GM21576 (cell line): Measurements from ENCODE around the gene ANKRD61.
"Not testable (repeated sequence)": the region's sequence is repeated elsewhere in the genome, so short reads cannot be mapped to it uniquely, and the experiment has no call there.

Source experiments
- ATAC-seq: cut with Tn5 transposase; IDR thresholded peaks from one replicate; pipeline ENCODE4 v1.9.1; 2021; ENCODE audit warnings: mild to moderate bottlenecking, moderate library complexity; ENCODE audit not compliant: unreplicated experiment

ANKRD61 gene

DNA sequence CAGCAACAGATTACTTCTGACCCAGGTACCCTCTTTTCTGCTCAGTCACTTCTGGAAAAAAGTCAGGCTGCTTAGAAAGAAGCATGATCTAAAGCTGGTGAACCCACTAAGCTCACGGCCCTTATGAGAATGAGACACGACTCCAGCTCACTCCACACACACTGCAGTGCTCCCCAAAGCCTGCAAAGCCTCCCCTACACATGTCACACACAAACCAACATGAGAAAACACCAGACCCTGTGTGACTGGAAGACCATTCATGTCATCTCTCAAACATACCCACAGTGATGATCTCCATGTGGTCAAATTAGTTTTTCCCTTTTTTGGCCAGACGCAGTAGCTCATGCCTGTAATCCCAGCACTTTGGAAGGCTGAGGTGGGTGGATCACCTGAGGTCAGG, 391 bp downstream of the ANKRD61 start:
- no peak for ATAC-seq

GRCh38 chr7:6032167-6032566, 991 bp downstream of the ANKRD61 start:
- ATAC-seq = no peak

GRCh38 chr7:6032641-6033040, 1.5 kb downstream of the ANKRD61 start:
- no peak for ATAC-seq

- ATAC-seq = no peak
These were observed 4.0 kb downstream of the ANKRD61 start for GRCh38 chr7:6035165-6035564.

DNA sequence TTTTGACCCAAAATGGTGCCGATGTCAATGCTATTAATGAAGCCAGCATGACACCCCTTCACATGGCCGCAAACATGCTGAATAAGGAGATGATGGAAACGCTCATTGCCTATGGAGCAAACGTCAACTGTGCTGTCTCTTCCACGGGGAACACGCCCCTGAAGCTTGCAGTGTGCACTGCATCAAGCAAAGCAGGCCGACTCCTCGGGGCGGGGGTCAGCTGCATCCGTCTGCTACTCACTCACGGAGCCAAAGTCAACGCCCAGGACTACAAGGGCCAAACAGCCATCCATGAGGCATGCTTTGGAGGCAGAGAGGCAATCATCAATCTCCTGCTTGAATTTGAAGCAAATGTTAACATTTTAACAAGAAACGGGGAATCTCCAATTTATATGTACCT, 4.5 kb downstream of the ANKRD61 start:
- ATAC-seq = no peak

DNA sequence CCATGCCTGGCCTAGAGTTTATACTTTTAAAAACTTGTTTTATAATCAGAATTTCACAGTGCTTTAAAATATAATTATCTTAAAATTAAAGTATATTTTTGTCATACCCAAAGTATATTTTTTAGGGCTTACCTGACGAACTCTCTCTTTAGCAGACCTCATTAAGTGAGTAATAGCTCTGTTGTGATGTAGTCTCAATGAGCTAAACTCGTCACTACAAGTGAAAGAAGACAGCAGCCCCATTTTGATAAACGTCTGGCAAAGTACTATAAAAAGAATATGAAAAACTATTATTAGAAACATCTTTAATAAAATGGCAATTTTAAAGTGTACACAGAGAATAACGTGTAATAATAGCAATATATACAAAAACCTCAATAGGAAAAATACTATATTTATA, 18.6 kb downstream of the ANKRD61 start:
- no peak for ATAC-seq

DNA sequence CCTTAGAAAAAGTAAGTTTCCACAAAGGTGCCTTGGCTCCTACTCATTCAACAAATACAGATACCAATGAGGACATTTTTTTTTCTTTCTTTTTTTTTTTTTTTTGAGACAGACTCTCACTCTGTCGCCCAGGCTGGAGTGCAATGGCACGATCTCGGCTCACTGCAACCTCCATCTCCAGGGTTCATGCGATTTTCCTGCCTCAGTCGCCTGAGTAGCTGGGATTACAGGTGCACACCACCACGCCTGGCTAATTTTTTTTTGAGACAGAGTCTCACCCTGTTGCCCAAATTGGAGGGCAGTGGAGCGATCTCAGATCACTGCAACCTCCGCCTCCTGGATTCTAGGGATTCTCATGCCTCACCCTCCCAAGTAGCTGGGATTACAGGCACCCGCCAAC, 20.0 kb downstream of the ANKRD61 start:
- ATAC-seq = not testable (repeated sequence)

DNA sequence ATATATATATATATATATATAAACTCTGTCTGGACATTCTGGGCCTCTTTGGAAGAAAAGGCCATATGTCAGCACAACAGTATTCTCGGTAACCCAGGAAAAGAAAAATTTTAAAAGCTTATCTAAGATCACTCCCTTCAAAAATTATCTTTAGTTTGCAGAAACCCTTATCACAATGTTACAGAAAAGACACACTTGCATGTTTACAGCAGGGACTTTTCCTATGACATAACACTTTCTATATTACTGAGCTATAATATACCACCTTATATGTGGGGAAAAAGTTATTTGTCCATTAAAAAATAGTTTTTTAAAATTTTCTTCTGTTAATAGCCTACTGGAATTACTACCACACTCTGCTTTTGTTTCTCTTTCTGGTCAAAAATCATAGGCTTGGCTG, 25.4 kb downstream of the ANKRD61 start:
- ATAC-seq = no peak

DNA sequence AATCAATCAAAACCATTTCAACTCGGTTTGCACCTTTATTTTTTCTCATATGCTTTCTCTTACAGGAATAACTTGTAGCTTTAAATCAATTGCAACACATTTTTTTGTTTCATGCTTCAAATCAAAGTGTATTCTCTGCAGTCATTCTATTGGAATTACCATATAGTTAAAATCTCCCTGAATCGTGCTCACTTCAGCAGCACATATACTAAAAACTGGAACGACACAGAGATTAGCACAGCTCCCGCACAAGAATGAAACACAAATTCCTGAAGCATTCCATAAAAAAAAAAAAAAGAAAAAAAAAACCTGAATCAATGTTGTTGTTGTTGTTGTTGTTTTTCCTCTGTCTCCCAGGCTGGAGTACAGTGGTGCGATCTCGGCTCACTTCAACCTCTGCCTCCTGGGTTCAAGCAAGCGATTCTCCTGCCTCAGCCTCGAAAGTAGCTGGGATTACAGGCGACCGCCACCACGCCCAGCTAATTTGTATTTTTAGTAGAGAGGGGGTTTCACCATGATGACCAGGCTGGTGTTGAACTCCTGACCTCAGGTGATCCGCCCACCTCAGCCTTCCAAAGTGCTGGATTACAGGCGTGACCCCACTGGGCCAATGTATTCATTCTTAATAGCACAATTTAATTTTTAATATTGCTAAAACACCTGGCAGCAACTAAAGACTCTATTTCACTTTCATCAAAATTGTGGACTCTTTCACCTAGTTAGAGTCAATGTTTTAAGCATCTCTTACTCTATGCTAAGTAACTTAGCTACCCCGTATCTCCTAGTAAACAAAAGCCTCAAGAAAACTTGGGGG, 26.3 kb downstream of the ANKRD61 start:
- no peak for ATAC-seq

DNA sequence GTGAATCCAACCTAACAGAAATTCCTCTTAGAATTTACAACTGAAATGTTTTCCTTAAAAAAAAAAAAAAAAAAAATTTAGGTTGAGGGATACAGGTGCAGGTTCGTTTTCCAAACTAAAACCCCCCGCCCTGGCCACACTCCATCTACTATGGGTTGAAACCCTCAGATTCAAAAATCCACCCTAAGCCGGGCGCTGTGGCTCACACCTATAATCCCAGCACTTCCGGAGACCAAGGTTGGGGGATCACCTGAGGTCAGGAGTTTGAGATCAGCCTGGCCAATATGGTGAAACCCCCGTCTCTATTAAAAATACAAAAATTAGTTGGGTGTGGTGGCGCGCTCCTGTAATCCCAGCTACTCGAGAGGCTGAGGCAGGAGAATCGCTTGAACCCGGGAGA, 28.8 kb downstream of the ANKRD61 start:
- not testable (repeated sequence) for ATAC-seq

- peak; percentile 88 for ATAC-seq
These were observed 40.2 kb downstream of the ANKRD61 start for GRCh38 chr7:6071406-6071805.

DNA sequence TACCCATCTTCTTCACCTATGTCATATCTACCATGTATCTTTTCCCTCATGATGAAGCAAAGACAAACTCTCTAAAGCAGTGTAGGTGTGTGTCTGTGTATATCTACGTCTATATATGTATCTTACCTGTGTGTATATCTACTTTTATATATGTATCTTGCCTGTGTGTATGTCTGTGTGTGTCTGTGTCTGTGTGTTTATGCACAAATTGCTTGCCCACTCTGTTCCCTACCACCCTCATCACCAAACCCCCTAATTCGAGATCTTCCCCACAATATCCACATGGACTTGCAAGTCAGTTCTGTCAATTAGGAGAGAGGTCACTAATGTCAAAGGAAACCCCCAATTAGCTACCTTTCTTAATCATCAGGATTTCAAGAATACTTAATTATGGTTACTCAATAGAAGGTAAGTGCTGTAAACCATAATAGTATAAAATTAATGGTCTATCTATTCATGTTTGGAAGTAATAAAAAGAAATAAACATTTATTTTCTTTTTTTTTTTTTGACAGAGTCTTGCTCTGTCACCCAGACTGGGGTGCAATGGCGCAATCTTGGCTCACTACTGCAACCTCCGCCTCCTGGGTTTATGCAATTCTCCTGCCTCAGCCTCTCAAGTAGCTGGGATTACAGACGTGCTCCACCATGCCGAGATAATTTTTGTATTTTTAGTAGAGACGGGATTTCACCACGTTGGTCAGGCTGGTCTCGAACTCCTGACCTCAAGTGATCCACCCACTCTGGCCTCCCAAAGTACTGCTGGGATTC, 43.6 kb downstream of the ANKRD61 start:
- no peak for ATAC-seq

DNA sequence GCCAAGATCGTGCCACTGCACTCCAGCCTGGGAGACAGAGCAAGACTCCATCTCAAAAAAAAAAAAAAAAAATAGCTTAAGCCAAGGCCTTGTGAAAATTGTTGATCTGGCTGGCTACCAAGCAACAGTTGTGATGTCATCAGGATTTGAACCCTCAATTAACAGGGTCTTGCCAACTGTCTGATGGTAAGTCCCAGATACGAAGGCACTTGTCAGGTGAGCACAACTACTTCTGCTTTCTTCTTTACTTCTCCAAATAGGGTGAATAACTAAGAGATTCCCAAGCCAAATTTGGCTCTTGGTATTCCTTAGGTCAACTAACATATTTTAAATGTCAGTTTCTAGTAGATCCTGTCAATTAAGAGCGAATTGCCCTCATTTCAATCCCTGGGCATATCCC, 47.4 kb downstream of the ANKRD61 start:
- no peak for ATAC-seq

DNA sequence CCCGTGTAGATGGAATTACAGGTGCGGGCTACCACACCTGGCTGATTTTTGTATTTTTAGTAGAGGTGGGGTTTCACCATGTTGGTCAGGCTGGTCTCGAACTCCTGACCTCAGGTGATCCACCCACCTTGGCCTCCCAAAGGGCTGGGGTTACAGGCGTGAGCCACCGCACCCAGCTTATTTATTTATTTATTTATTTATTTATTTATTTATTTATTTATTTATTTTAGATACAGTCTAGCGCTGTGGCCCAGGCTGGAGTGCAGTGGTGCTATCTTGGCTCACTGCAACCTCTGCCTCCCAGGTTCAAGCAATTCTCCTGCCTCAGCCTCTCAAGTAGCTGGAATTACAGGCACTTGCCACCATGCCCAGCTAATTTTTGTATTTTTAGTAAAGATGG, 51.9 kb downstream of the ANKRD61 start:
- not testable (repeated sequence) for ATAC-seq
